ENCODE data around the gene RIT1.

RIT1 gene

GRCh38 chr1:155859234-155859829, 51.8 kb downstream of the RIT1 start, which contains the start of gene SYT11:
TSS of gene SYT11 (plus strand) at chr1:155859567. CDS start at chr1:155859762, 195 bp downstream.
- no peaks in the 10 kb centered on the region for H3K9me2 ChIP-seq (ENCODE audit: low read depth, low read length)
- peaks cover 7% of the 10 kb centered on the region; the same call in 1 of the 2 replicates for H3K36me3 ChIP-seq (ENCODE audit: insufficient read depth, low read length)
- no peaks in the 10 kb centered on the region for H3K9me3 ChIP-seq (ENCODE audit: low read length)
- H4K20me1 ChIP-seq (ENCODE audit: insufficient read depth, low read length), result no peaks in the 10 kb centered on the region
- peaks cover 41% of the 10 kb centered on the region for H3K4me1 ChIP-seq (ENCODE audit: insufficient read depth, low read length, severe bottlenecking)
- TF ChIP-seq CTCF (IDR thresholded peaks at IDR 0.05; ENCODE audit: low read length), result no peak
- TF ChIP-seq EZH2 (IDR thresholded peaks at IDR 0.05; ENCODE audit: borderline replicate concordance, low read length), result no peak
- H3K4me3 ChIP-seq (ENCODE audit: low read depth, low read length, poor library complexity, severe bottlenecking), result peak within 1 kb of the TSS; percentile 88
- H3K79me2 ChIP-seq (ENCODE audit: insufficient read depth, low read length), result peaks cover 11% of the 10 kb centered on the region
- peak within 1 kb of the TSS; percentile 89 for H3K4me2 ChIP-seq (ENCODE audit: low read length)
- peak within 1 kb of the TSS; percentile 68 for H3K9ac ChIP-seq (ENCODE audit: low read length)
- H2AFZ ChIP-seq (ENCODE audit: low read length), result peak within 1 kb of the TSS; percentile 48; the same call in 1 of the 2 replicates
- H3F3A ChIP-seq (ENCODE audit: insufficient read depth, low read length), result peaks cover 11% of the 10 kb centered on the region
- no peaks in the 10 kb centered on the region for H3K27me3 ChIP-seq (ENCODE audit: insufficient read depth, low read length)
- H3K27ac ChIP-seq (ENCODE audit: low read depth, low read length, poor library complexity, severe bottlenecking), result peak within 1 kb of the TSS; percentile 86

GRCh38 chr1:155858800-155859233, 52.3 kb downstream of the RIT1 start:
- Histone ChIP-seq H3K9me2 (ENCODE audit: low read depth, low read length) (no peaks in the 10 kb centered on the region), H3K4me2 (ENCODE audit: low read length) (peak overlapping the region; percentile 89), H4K20me1 (ENCODE audit: insufficient read depth, low read length) (no peaks in the 10 kb centered on the region), H3K4me1 (ENCODE audit: insufficient read depth, low read length, severe bottlenecking) (peaks cover 41% of the 10 kb centered on the region), H2AFZ (ENCODE audit: low read length) (0 out of 2 replicates have a peak overlapping the region, but pooled peaks have one; percentile 36), H3F3A (ENCODE audit: insufficient read depth, low read length) (peaks cover 11% of the 10 kb centered on the region), H3K9me3 (ENCODE audit: low read length) (no peaks in the 10 kb centered on the region), H3K27ac (ENCODE audit: low read depth, low read length, poor library complexity, severe bottlenecking) (peak overlapping the region; percentile 86), H3K9ac (ENCODE audit: low read length) (peak overlapping the region; percentile 68), H3K79me2 (ENCODE audit: insufficient read depth, low read length) (peaks cover 11% of the 10 kb centered on the region), H3K4me3 (ENCODE audit: low read depth, low read length, poor library complexity, severe bottlenecking) (peak overlapping the region; percentile 88), H3K27me3 (ENCODE audit: insufficient read depth, low read length) (no peaks in the 10 kb centered on the region), H3K36me3 (ENCODE audit: insufficient read depth, low read length) (peaks cover 12% of the 10 kb centered on the region; the same call in 1 of the 2 replicates)
- TF ChIP-seq EZH2 (IDR thresholded peaks at IDR 0.05; ENCODE audit: borderline replicate concordance, low read length) (no peak), CTCF (IDR thresholded peaks at IDR 0.05; ENCODE audit: low read length) (no peak)

GRCh38 chr1:155856975-155857930, 53.9 kb downstream of the RIT1 start, which contains the start of gene GON4L:
TSS of gene GON4L (minus strand) at chr1:155857214. CDS start at chr1:155853780, 3,434 bp downstream.
- Histone ChIP-seq H3K27ac (ENCODE audit: low read depth, low read length, poor library complexity, severe bottlenecking) (peak within 1 kb of the TSS; percentile 86), H3K4me3 (ENCODE audit: low read depth, low read length, poor library complexity, severe bottlenecking) (peak within 1 kb of the TSS; percentile 88), H3K4me1 (ENCODE audit: insufficient read depth, low read length, severe bottlenecking) (peaks cover 41% of the 10 kb centered on the region), H4K20me1 (ENCODE audit: insufficient read depth, low read length) (no peaks in the 10 kb centered on the region), H3K9me2 (ENCODE audit: low read depth, low read length) (no peaks in the 10 kb centered on the region), H2AFZ (ENCODE audit: low read length) (peak within 1 kb of the TSS; percentile 30; the same call in 1 of the 2 replicates), H3K9ac (ENCODE audit: low read length) (peak within 1 kb of the TSS; percentile 93), H3K27me3 (ENCODE audit: insufficient read depth, low read length) (no peaks in the 10 kb centered on the region), H3K79me2 (ENCODE audit: insufficient read depth, low read length) (peaks cover 11% of the 10 kb centered on the region), H3F3A (ENCODE audit: insufficient read depth, low read length) (peaks cover 11% of the 10 kb centered on the region), H3K9me3 (ENCODE audit: low read length) (no peaks in the 10 kb centered on the region), H3K36me3 (ENCODE audit: insufficient read depth, low read length) (peaks cover 25% of the 10 kb centered on the region; the same call in 1 of the 2 replicates), H3K4me2 (ENCODE audit: low read length) (peak within 1 kb of the TSS; percentile 89)
- no peak for TF ChIP-seq EZH2 (IDR thresholded peaks at IDR 0.05; ENCODE audit: borderline replicate concordance, low read length)
- TF ChIP-seq CTCF (IDR thresholded peaks at IDR 0.05; ENCODE audit: low read length), result no peak

All from OCI-LY1 (cell line).